GM12878 (cell line): ENCODE measurements around the gene DQX1. TPM values are rescaled to one million over a fixed set of nuclear protein-coding genes. Genes with fewer than 3 reads are reported as not detected.

Experiments
- ATAC-seq: fragments of 200-7000 bp; cut with Tn5 transposase; 3 replicates; pipeline ENCODE4 v1.9.1; 2020; ENCODE audit warnings: mild to moderate bottlenecking, moderate library complexity
- BruUV-seq: library from RNA; stranded (reverse); fragments of 400-500 nt; replicated peaks from 2 replicates; lab custom pipeline; 2021; lab: Mats Ljungman, UMichigan
- CTCF ChIA-PET: fragments of 300-600 bp; sonication (Branson Sonifier 250); formaldehyde crosslinking; extraction: SDS; loops from one replicate; lab custom pipeline; 2021; ENCODE audit warnings: inconsistent platforms; lab: Yijun Ruan, JAX
- POLR2A ChIA-PET: fragments of 350-600 bp; formaldehyde crosslinking; extraction: SDS; loops from one replicate; lab custom pipeline; 2021; ENCODE audit warnings: inconsistent platforms; lab: Charles Lee
- RAD21 ChIA-PET: fragments of 300-600 bp; sonication (Branson Sonifier 250); formaldehyde crosslinking; loops from one replicate; lab custom pipeline; 2023; ENCODE audit warnings: antibody characterized with exemption; ENCODE audit not compliant: unreplicated experiment; lab: Charles Lee
- SMC1A ChIA-PET: fragments of 300-600 bp; sonication (Branson Sonifier 250); formaldehyde crosslinking; loops from one replicate; lab custom pipeline; 2023; ENCODE audit not compliant: unreplicated experiment, uncharacterized antibody; lab: Charles Lee
- DNase-seq: peaks from one replicate; pipeline ENCODE4 v3.0.0-alpha.2; 2011; ENCODE audit warnings: low read depth, low spot score
- FAIRE-seq: peaks from 3 replicates; lab custom pipeline; 2011; peaks lifted over from hg19 to GRCh38; lab: Jason Lieb, UNC
- H2AFZ ChIP-seq: 2 replicates; pipeline ENCODE4 v1.6.0; 2011; ENCODE audit warnings: low read depth, low read length, control low read depth; ENCODE audit not compliant: control insufficient read depth
- H3K27ac ChIP-seq: 2 replicates; pipeline ENCODE4 v1.5.1; 2011; ENCODE audit warnings: control low read depth; ENCODE audit not compliant: control insufficient read depth, insufficient read depth
- H3K27me3 ChIP-seq, 2 experiments: replicated peaks in 1 of 2; 2 replicates each; pipeline versions ENCODE4 v1.6.0 to v1.6.1; 2011; ENCODE audit warnings: low read length in 1 of 2; ENCODE audit not compliant: control insufficient read depth in 2 of 2, insufficient read depth in 2 of 2
- H3K36me3 ChIP-seq, 2 experiments: 2 replicates each; pipeline ENCODE4 v1.5.1; 2011; ENCODE audit warnings: low read length in 1 of 2; ENCODE audit not compliant: control insufficient read depth in 2 of 2, insufficient read depth in 2 of 2
- H3K4me1 ChIP-seq: 2 replicates; pipeline ENCODE4 v1.6.1; 2011; ENCODE audit warnings: mild to moderate bottlenecking, low read length, moderate library complexity, mixed read lengths; ENCODE audit not compliant: control insufficient read depth, insufficient read depth
- H3K4me2 ChIP-seq: 2 replicates; pipeline ENCODE4 v1.6.0; 2011; ENCODE audit warnings: control low read depth; ENCODE audit not compliant: control insufficient read depth, insufficient read depth
- H3K4me3 ChIP-seq: fragments of 200-600 bp; sonication (generic); 2 replicates; pipeline ENCODE4 v1.5.1; 2016
- H3K79me2 ChIP-seq: 2 replicates; pipeline ENCODE4 v1.6.0; 2011; ENCODE audit warnings: low read length; ENCODE audit not compliant: control insufficient read depth, insufficient read depth
- H3K9ac ChIP-seq: 2 replicates; pipeline ENCODE4 v1.8.0; 2011; ENCODE audit warnings: low read length, control low read depth, mixed read lengths; ENCODE audit not compliant: control insufficient read depth, insufficient read depth
- H3K9me3 ChIP-seq: replicated peaks from 3 replicates; pipeline ENCODE4 v1.5.1; 2011; ENCODE audit warnings: mild to moderate bottlenecking, low read length; ENCODE audit not compliant: control insufficient read depth, insufficient read depth
- H4K20me1 ChIP-seq: 2 replicates; pipeline ENCODE4 v1.6.0; 2011; ENCODE audit not compliant: control insufficient read depth, insufficient read depth
- BACH1 ChIP-seq: fragments of 450-650 bp; IDR thresholded peaks from 2 replicates; pipeline ENCODE4 v1.6.1; 2017; ENCODE audit warnings: mild to moderate bottlenecking, borderline replicate concordance
- BCL3 ChIP-seq: IDR thresholded peaks from 2 replicates; pipeline ENCODE4 v1.6.1; 2011; ENCODE audit warnings: borderline replicate concordance, low read depth, mild to moderate bottlenecking, moderate library complexity, low read length; ENCODE audit not compliant: insufficient read depth, poor library complexity, severe bottlenecking
- CEBPB ChIP-seq, 2 experiments: fragments of 150-350 bp in 1 of 2; IDR thresholded peaks; 2 replicates each; pipeline ENCODE4 v1.6.1; 2012 to 2014; ENCODE audit warnings: low read depth in 2 of 2, low read length in 2 of 2, borderline replicate concordance in 1 of 2, inconsistent platforms in 1 of 2
- CHD1 ChIP-seq: IDR thresholded peaks from 2 replicates; pipeline ENCODE4 v1.6.1; 2012; ENCODE audit warnings: low read depth, low read length, improper control_type of control experiment
- EP300 ChIP-seq, 2 experiments: fragments of 150-350 bp in 1 of 2; IDR thresholded peaks; 2 replicates each; pipeline ENCODE4 v1.6.1; 2011 to 2012; ENCODE audit warnings: low read depth in 2 of 2, low read length in 2 of 2, borderline replicate concordance in 1 of 2, improper control_type of control experiment in 1 of 2, inconsistent platforms in 1 of 2; ENCODE audit not compliant: control insufficient read depth in 1 of 2
- HDGF ChIP-seq: fragments of 450-650 bp; IDR thresholded peaks from 2 replicates; pipeline ENCODE4 v1.6.1; 2016; ENCODE audit warnings: antibody characterized with exemption
- MAX ChIP-seq: IDR thresholded peaks from 2 replicates; pipeline ENCODE4 v1.6.1; 2012; ENCODE audit warnings: low read depth, low read length, improper control_type of control experiment
- PBX3 ChIP-seq: IDR thresholded peaks from 2 replicates; pipeline ENCODE4 v1.6.1; 2011; ENCODE audit warnings: mild to moderate bottlenecking, low read depth, low read length, moderate library complexity; ENCODE audit not compliant: insufficient replicate concordance
- POLR2A ChIP-seq: IDR thresholded peaks from 2 replicates; pipeline ENCODE4 v1.6.1; 2011; ENCODE audit warnings: low read depth, mild to moderate bottlenecking, low read length
- POLR2AphosphoS5 ChIP-seq: IDR thresholded peaks from 2 replicates; pipeline ENCODE4 v1.6.1; 2011; ENCODE audit warnings: mild to moderate bottlenecking, low read length, inconsistent platforms
- RELA ChIP-seq: fragments of 450-650 bp; IDR thresholded peaks from 2 replicates; pipeline ENCODE4 v1.8.0; 2014; ENCODE audit warnings: borderline replicate concordance; ENCODE audit not compliant: partially characterized antibody
- SMAD5 ChIP-seq: IDR thresholded peaks from 2 replicates; pipeline ENCODE4 v1.6.1; 2016; ENCODE audit warnings: antibody characterized with exemption, low read depth
- SMARCA5 ChIP-seq: fragments of 450-650 bp; IDR thresholded peaks from 2 replicates; pipeline ENCODE4 v1.6.1; 2017; ENCODE audit warnings: mild to moderate bottlenecking
- SUPT20H ChIP-seq: IDR thresholded peaks from 2 replicates; pipeline ENCODE4 v1.6.1; 2011; ENCODE audit warnings: low read depth, mild to moderate bottlenecking, low read length, moderate library complexity, borderline replicate concordance; ENCODE audit not compliant: control insufficient read depth
- SUZ12 ChIP-seq: fragments of 200-600 bp; sonication (generic); IDR thresholded peaks from one replicate; pipeline ENCODE4 v1.6.1; 2018; ENCODE audit warnings: antibody characterized with exemption, mild to moderate bottlenecking; ENCODE audit not compliant: unreplicated experiment
- TBL1XR1 ChIP-seq: IDR thresholded peaks from 2 replicates; pipeline ENCODE4 v1.6.1; 2012; ENCODE audit warnings: low read depth, low read length, improper control_type of control experiment
- USF1 ChIP-seq: IDR thresholded peaks from 2 replicates; pipeline ENCODE4 v1.6.1; 2011; ENCODE audit warnings: borderline replicate concordance, low read depth, mild to moderate bottlenecking, moderate library complexity, mixed read lengths, low read length; ENCODE audit not compliant: insufficient read depth; ENCODE audit errors: extremely low read length
- ZNF207 ChIP-seq: fragments of 450-650 bp; IDR thresholded peaks from 2 replicates; pipeline ENCODE4 v1.6.1; 2014; ENCODE audit warnings: antibody characterized with exemption, mild to moderate bottlenecking, borderline replicate concordance
- WGBS: methylation state at CpG from one replicate; pipeline ENCODE4 v1.1.6; 2016; ENCODE audit warnings: low lambda C conversion rate; ENCODE audit not compliant: insufficient replicate concordance, insufficient coverage; ENCODE audit errors: missing lambda C conversion rate; 5-methylcytosine and 5-hydroxymethylcytosine counted together
- in situ Hi-C: fragments of 300-500 bp; cut with MboI; formaldehyde crosslinking; loops from 9 replicates; pipeline ENCODE4 v1.14.3; 2018; ENCODE audit warnings: mixed read lengths
- intact Hi-C: fragments of 100-400 bp; cut with micrococcal nuclease; formaldehyde crosslinking; loops from one replicate; pipeline ENCODE4 v1.14.2; 2022; ENCODE audit not compliant: unreplicated experiment
- polyA plus RNA-seq, 11 experiments: library from polyadenylated mRNA; depleted of rRNA in 4 of 11; unstranded in 6 of 11; stranded (reverse) in 5 of 11; fragments of >200 nt; fragmentation: Nextera tagmentation in 4 of 11; fragmentation: Illumina TruSeq in 1 of 11; extraction: Ambion mirVana in 4 of 11; extraction: Trizol in 1 of 11; gene quantifications; 1 replicate in 1 of 11; 2 replicates in 10 of 11; pipeline versions ENCODE4 v1.2.1 to v1.2.3, GENCODE V29; 2011 to 2016; ENCODE audit warnings: inconsistent platforms in 2 of 11, missing spikeins in 2 of 11, low read depth in 1 of 11
- total RNA-seq, 4 experiments: library from RNA; depleted of rRNA in 3 of 4; stranded (reverse); fragments of >200 nt in 3 of 4; fragmentation: Illumina TruSeq in 1 of 4; extraction: Trizol in 1 of 4; gene quantifications; 2 replicates each; pipeline versions ENCODE4 v1.2.1 to v1.2.3, GENCODE V29; 2013 to 2021

The DQX1 gene
- total and polyA plus RNA-seq, 10 of the 15 experiments (the other 5 are each of a cell fraction or from before 2014, with no cell fraction given): 0.34 to 2.1 (median 0.86) TPM

- DNase-seq (no peak), FAIRE-seq (no peak), ATAC-seq (no peak)
- Histone ChIP-seq H3K36me3 (peaks cover 1 to 11% of the 10 kb centered on the region in 2 experiments; a peak in 2 of 4 replicates), H4K20me1 (no peaks in the 10 kb centered on the region), H3K27me3 (no peaks in the 10 kb centered on the region), H3K4me3 (no peak overlapping the region), H3K9me3 (no peaks in the 10 kb centered on the region; the same call in 2 of the 3 replicates), H3K79me2 (peaks cover 33% of the 10 kb centered on the region), H3K27ac (no peak overlapping the region), H2AFZ (no peak overlapping the region), H3K4me1 (peaks cover 16% of the 10 kb centered on the region), H3K4me2 (no peak overlapping the region), H3K9ac (no peak overlapping the region)
- POLR2A ChIA-PET: interaction anchor here (1.8 to 17.8 kb wide), 2 partner anchors 18 to 19 kb away, joined by 6 to 441 read pairs; no protein-coding TSS in a partner anchor
- RAD21 ChIA-PET: interaction anchor here (1.1 kb wide), 2 partner anchors 25 to 28 kb away, joined by 3 to 4 read pairs; no protein-coding TSS in a partner anchor
- no TSS peak for BruUV-seq
- CTCF ChIA-PET: interaction anchor here (1.0 to 3.6 kb wide), 7 partner anchors 9 to 30 kb away, joined by 3 to 18 read pairs (median 4); no protein-coding TSS in a partner anchor
- SMC1A ChIA-PET: interaction anchor here (0.6 to 4.8 kb wide), 8 partner anchors 8 to 28 kb away, joined by 3 to 42 read pairs (median 6); no protein-coding TSS in a partner anchor
- intact Hi-C loops: no loop called here
- in situ Hi-C loops: no loop called here
- 85% methylated on average over 7 of the region's 7 CpGs for whole genome bisulfite sequencing
- no peak for TF ChIP-seq BACH1
- no peak for TF ChIP-seq CEBPB (IDR thresholded peaks at IDR 0.05; ENCODE audit: borderline replicate concordance in 1 of 2, low read depth in 2 of 2, low read length in 2 of 2)
- TF ChIP-seq USF1: no peak
- TF ChIP-seq EP300 (IDR thresholded peaks at IDR 0.05; ENCODE audit: borderline replicate concordance in 1 of 2, control insufficient read depth in 1 of 2, low read depth in 2 of 2, low read length in 2 of 2): no peak
- no peak for TF ChIP-seq SUPT20H
- no peak for TF ChIP-seq PBX3
- TF ChIP-seq CHD1: no peak
- peak; percentile 45; the same call in 1 of the 2 replicates for TF ChIP-seq SMAD5
- TF ChIP-seq MAX: no peak
- no peak for TF ChIP-seq HDGF
- TF ChIP-seq SUZ12: no peak
- TF ChIP-seq POLR2A: peak; percentile 63
- TF ChIP-seq ZNF207: no peak
- peak; percentile 29; the same call in 1 of the 2 replicates for TF ChIP-seq POLR2AphosphoS5
- no peak for TF ChIP-seq BCL3
- no peak for TF ChIP-seq SMARCA5
- no peak for TF ChIP-seq RELA
- no peak for TF ChIP-seq TBL1XR1
Measured at GRCh38 chr2:74558284-74559230, 32.5 kb upstream of the DQX1 start.
